Activated T-cell treated with anti-CD3 and anti-CD28 coated beads, Interleukin-2, amount 50 U/mL, for 72 hours (primary cell): ENCODE results near the gene CERS3. TPM values are rescaled to one million over a fixed set of nuclear protein-coding genes. Genes with fewer than 3 reads are reported as not detected.
"Not testable (repeated sequence)": the region's sequence is repeated elsewhere in the genome, so short reads cannot be mapped to it uniquely, and the experiment has no call there.

Experiments
- ATAC-seq, 2 donors: fragments of 150-1000 bp; cut with Tn5 transposase; replicated peaks in 1 of 2; 2 replicates each; pipeline ENCODE4 v1.10.0; 2021; ENCODE audit warnings: moderate library complexity in 2 of 2, mild to moderate bottlenecking in 1 of 2
- DNase-seq, 2 donors: peaks; one replicate each; pipeline ENCODE4 v3.0.0; 2021 to 2022; ENCODE audit warnings: mixed read lengths in 1 of 2
- H3K27ac Mint-ChIP-seq: one replicate; pipeline ENCODE4 v1.8.0; 2022; ENCODE audit warnings: mild to moderate bottlenecking, moderate library complexity, mixed read lengths
- H3K27me3 Mint-ChIP-seq: one replicate; pipeline ENCODE4 v1.8.0; 2022; ENCODE audit warnings: low read depth, mixed read lengths
- H3K36me3 Mint-ChIP-seq, 2 donors: one replicate each; pipeline ENCODE4 v1.8.0; 2022; ENCODE audit warnings: mixed read lengths in 2 of 2, mild to moderate bottlenecking in 1 of 2; ENCODE audit not compliant: insufficient read depth in 2 of 2
- H3K4me1 Mint-ChIP-seq: one replicate; pipeline ENCODE4 v1.8.0; 2022; ENCODE audit warnings: low read depth, mixed read lengths
- H3K4me3 Mint-ChIP-seq, 2 donors: one replicate each; pipeline ENCODE4 v1.8.0; 2022; ENCODE audit warnings: mild to moderate bottlenecking in 2 of 2, mixed read lengths in 2 of 2, moderate library complexity in 2 of 2
- H3K9me3 Mint-ChIP-seq, 2 donors: one replicate each; pipeline ENCODE4 v1.8.0; 2022; ENCODE audit warnings: mixed read lengths in 2 of 2
- total RNA-seq, 2 donors: library from RNA; stranded (reverse); gene quantifications; one replicate each; pipeline ENCODE4 v1.2.3, GENCODE V29; 2022

Gene CERS3
- total RNA-seq, 2 donors from 2014 or later = 0.22 to 2.2 TPM

DNA sequence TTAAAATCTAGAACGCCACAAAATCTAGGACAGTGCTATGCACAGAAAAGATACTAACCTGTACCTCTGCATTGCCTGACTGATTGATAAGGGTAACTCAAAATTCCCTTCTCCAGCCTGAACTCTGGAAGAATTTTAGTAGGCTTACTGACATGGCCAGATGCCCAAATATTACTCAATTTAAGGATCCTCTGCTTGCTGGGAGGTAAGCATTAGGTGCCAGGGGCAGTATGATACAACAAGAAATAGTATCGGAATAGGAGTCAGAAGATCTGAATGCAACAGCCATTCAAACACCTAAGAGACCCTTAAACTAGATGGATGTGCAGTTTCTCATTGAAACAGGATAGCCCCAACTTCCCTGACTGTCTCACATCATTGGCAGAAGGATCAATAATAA is 45.4 kb downstream of the CERS3 start:
- peaks cover 4 to 10% of the 10 kb centered on the region in 2 donors for H3K9me3 Mint-ChIP-seq
- DNase-seq = no peak
- peaks cover 7 to 10% of the 10 kb centered on the region in 2 donors for H3K36me3 Mint-ChIP-seq
- H3K4me1 Mint-ChIP-seq = no peaks in the 10 kb centered on the region
- H3K4me3 Mint-ChIP-seq = no peak overlapping the region
- no peak overlapping the region for H3K27ac Mint-ChIP-seq
- no peaks in the 10 kb centered on the region for H3K27me3 Mint-ChIP-seq
- no peak for ATAC-seq

- peaks cover 21 to 25% of the 10 kb centered on the region in 2 donors for H3K9me3 Mint-ChIP-seq
- ATAC-seq (no peak), DNase-seq (no peak)
- no peaks in the 10 kb centered on the region for H3K4me1 Mint-ChIP-seq
- H3K36me3 Mint-ChIP-seq = peaks cover 19 to 27% of the 10 kb centered on the region in 2 donors
- no peak overlapping the region for H3K4me3 Mint-ChIP-seq
- no peak overlapping the region for H3K27ac Mint-ChIP-seq
- H3K27me3 Mint-ChIP-seq = no peaks in the 10 kb centered on the region
Measured at GRCh38 chr15:100476805-100477204, 51.9 kb downstream of the CERS3 start.

GRCh38 chr15:100472736-100473135 is 56.0 kb downstream of the CERS3 start:
- Mint-ChIP-seq H3K4me3 (no peak overlapping the region), H3K27ac (no peak overlapping the region), H3K9me3 (peaks cover 11 to 12% of the 10 kb centered on the region in 2 donors), H3K36me3 (peaks cover 6 to 12% of the 10 kb centered on the region in 2 donors), H3K27me3 (no peaks in the 10 kb centered on the region), H3K4me1 (no peaks in the 10 kb centered on the region)
- ATAC-seq (no peak), DNase-seq (no peak)

- Mint-ChIP-seq H3K4me3 (no peak overlapping the region), H3K9me3 (peaks cover 3 to 5% of the 10 kb centered on the region in 2 donors), H3K27me3 (no peaks in the 10 kb centered on the region), H3K27ac (no peak overlapping the region), H3K4me1 (no peaks in the 10 kb centered on the region), H3K36me3 (peaks cover 1 to 4% of the 10 kb centered on the region in 2 donors)
- no peak for ATAC-seq
- no peak for DNase-seq
Measured at GRCh38 chr15:100471933-100472332, 56.8 kb downstream of the CERS3 start.

DNA sequence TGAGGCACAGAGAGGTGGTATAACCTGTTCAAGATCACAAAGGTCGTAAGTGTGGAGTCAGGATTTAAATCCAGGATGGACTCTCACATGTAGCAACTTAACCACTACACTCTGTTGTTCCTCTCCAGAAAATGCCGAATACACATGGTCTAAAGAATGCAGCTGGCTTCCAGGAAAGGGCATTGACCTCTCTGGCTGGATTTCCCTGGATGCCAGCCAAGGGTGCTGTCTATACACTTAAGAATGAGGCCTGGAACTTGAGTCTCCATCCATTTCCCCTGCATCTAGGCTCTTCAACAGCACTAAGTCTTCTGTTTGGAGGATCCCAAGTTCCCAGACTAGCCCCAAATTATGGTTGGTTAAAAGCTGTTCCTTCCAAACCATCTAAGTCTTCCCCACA is 60.5 kb downstream of the CERS3 start:
- DNase-seq (no peak), ATAC-seq (no peak)

GRCh38 chr15:100466073-100466472 is 62.7 kb downstream of the CERS3 start:
- DNase-seq (no peak), ATAC-seq (no peak)
- no peak overlapping the region for H3K27ac Mint-ChIP-seq
- H3K4me3 Mint-ChIP-seq = no peak overlapping the region
- peaks cover 10% of the 10 kb centered on the region for H3K4me1 Mint-ChIP-seq
- no peaks in the 10 kb centered on the region for H3K36me3 Mint-ChIP-seq
- peaks cover 0 to 2% of the 10 kb centered on the region in 2 donors for H3K9me3 Mint-ChIP-seq
- no peaks in the 10 kb centered on the region for H3K27me3 Mint-ChIP-seq

More for the DNA sequence above, 60.5 kb downstream of the CERS3 start:
- Mint-ChIP-seq H3K4me3 (no peak overlapping the region), H3K27ac (no peak overlapping the region), H3K36me3 (no peaks in the 10 kb centered on the region), H3K4me1 (peaks cover 10% of the 10 kb centered on the region), H3K27me3 (no peaks in the 10 kb centered on the region), H3K9me3 (peaks cover 0 to under 1% of the 10 kb centered on the region in 2 donors)

GRCh38 chr15:100464888-100465287 is 63.9 kb downstream of the CERS3 start:
- peaks cover 0 to 2% of the 10 kb centered on the region in 2 donors for H3K9me3 Mint-ChIP-seq

DNA sequence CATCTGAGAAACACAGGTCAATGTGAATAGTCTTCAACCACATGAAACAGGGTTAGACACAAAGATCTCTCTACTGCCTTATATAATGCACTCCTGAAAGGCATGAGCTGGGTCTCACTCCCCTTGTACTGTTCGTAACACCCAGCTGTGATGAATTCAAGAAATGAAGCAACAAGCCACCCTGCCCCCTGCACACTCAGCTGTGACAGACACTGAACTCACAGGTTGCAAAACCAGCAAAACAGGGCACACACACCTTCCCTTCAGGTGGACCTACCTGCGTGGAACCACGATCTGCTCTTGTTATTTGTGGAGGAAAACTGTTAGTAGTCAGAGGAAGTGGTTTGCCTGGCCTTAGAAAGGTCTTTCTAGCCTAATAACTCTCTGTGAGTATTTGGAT is 64.5 kb downstream of the CERS3 start:
- H3K27me3 Mint-ChIP-seq = no peaks in the 10 kb centered on the region
- peaks cover 10% of the 10 kb centered on the region for H3K4me1 Mint-ChIP-seq
- no peaks in the 10 kb centered on the region for H3K36me3 Mint-ChIP-seq
- DNase-seq (no peak), ATAC-seq (no peak)
- H3K9me3 Mint-ChIP-seq = peaks cover 0 to 2% of the 10 kb centered on the region in 2 donors
- no peak overlapping the region for H3K4me3 Mint-ChIP-seq
- H3K27ac Mint-ChIP-seq = no peak overlapping the region

More at GRCh38 chr15:100464888-100465287, 63.9 kb downstream of the CERS3 start:
- DNase-seq (no peak), ATAC-seq (no peak)
- Mint-ChIP-seq H3K27me3 (no peaks in the 10 kb centered on the region), H3K36me3 (no peaks in the 10 kb centered on the region), H3K4me3 (no peak overlapping the region), H3K27ac (no peak overlapping the region), H3K4me1 (peaks cover 10% of the 10 kb centered on the region)

DNA sequence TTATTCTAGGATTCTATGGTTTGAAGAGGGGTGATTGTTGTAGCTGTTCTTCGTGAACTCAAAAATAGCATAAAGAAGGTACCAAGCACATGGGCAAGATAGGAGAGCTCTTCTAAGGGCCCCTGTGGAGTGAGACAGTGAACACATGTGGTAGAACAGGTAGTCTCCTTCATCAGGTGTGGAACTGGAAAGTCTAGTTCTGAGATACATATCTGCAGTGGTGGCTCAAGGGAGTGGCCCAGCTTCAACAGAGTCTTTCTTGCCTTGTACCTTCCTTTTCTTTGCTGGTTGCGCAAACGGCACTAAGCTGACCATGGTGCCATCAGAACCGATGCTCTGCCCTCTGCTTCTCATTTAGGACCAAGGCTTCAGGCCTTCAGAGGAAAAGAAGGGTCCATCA is 65.2 kb downstream of the CERS3 start:
- Mint-ChIP-seq H3K27ac (no peak overlapping the region), H3K9me3 (peaks cover 0 to 2% of the 10 kb centered on the region in 2 donors), H3K27me3 (no peaks in the 10 kb centered on the region), H3K4me1 (peaks cover 10% of the 10 kb centered on the region), H3K4me3 (no peak overlapping the region), H3K36me3 (no peaks in the 10 kb centered on the region)
- DNase-seq = no peak
- ATAC-seq = no peak

DNA sequence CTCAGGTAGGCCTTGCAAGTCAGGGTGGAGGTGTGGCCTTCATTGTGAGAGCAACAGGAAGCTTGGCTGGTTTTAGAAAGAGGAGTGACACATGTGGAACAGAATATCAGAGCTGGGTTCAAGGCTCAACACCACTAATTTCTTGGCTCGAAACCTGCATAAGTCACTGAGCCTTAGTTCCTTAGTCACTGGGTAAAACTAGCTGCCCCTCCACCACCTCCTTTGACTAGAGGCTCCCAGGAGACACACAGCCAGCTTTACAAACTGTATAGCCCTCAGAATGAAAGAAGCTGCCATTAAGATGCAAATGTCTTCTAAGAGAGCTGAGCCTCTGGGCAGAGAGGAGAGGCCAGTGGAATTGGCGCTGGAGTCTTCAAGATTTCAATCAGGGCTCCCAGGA is 67.7 kb downstream of the CERS3 start:
- peaks cover 10% of the 10 kb centered on the region for H3K4me1 Mint-ChIP-seq
- H3K27me3 Mint-ChIP-seq = no peaks in the 10 kb centered on the region
- no peak overlapping the region for H3K4me3 Mint-ChIP-seq
- ATAC-seq = no peak
- H3K27ac Mint-ChIP-seq = no peak overlapping the region
- no peak for DNase-seq
- H3K36me3 Mint-ChIP-seq = no peaks in the 10 kb centered on the region
- peaks cover 0 to 2% of the 10 kb centered on the region in 2 donors for H3K9me3 Mint-ChIP-seq

DNA sequence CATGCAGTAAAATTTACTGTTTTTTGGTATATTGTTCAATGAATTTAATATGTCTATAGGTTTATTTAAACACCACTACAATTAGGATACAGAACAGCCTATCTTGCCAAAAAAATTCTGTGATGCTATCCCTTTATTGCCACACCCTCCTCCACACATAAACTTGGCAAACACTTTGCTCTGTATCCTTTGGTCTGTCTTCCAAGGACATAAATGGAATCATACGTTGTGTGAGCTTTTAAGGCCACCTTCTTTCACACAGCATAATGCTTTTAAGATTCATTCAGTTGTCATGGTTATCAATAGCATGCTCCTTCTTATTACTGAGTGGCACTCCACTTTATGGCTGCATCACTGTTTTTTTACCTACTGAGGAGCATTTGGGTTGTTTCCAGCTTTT is 71.5 kb downstream of the CERS3 start:
- ATAC-seq (no peak), DNase-seq (no peak)
- no peaks in the 10 kb centered on the region for H3K36me3 Mint-ChIP-seq
- H3K27ac Mint-ChIP-seq = no peak overlapping the region
- no peaks in the 10 kb centered on the region for H3K9me3 Mint-ChIP-seq
- H3K4me3 Mint-ChIP-seq = no peak overlapping the region
- H3K4me1 Mint-ChIP-seq = no peaks in the 10 kb centered on the region
- H3K27me3 Mint-ChIP-seq = no peaks in the 10 kb centered on the region

GRCh38 chr15:100454148-100454547 is 74.6 kb downstream of the CERS3 start:
- H3K27ac Mint-ChIP-seq = no peak overlapping the region
- H3K27me3 Mint-ChIP-seq = no peaks in the 10 kb centered on the region
- peaks cover 2 to 4% of the 10 kb centered on the region in 2 donors for H3K9me3 Mint-ChIP-seq
- DNase-seq = no peak
- H3K4me1 Mint-ChIP-seq = no peaks in the 10 kb centered on the region
- peaks cover 6 to 8% of the 10 kb centered on the region in 2 donors for H3K36me3 Mint-ChIP-seq
- H3K4me3 Mint-ChIP-seq = no peak overlapping the region
- no peak for ATAC-seq

DNA sequence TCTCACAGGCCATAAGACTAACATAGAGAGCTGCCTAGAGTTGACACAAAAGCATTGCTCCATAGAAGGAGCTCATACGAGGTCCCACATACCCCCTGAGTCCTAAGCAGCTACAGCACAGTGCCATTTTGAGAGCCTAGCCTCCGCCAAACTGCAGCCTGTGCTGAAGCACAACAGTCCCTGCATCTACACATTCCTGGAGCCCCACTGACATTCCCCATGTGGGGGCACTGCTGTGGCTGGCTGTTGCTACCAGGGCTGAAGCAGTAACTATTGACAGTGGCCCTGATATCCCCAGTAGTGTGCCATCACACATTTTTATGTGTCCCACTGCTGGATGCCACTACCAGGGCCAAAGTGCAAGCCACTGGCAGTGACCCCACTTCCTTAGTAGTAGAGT is 80.3 kb downstream of the CERS3 start:
- Mint-ChIP-seq H3K4me1 (no peaks in the 10 kb centered on the region), H3K4me3 (no peak overlapping the region), H3K36me3 (peaks cover 6 to 8% of the 10 kb centered on the region in 2 donors), H3K27me3 (no peaks in the 10 kb centered on the region), H3K9me3 (peaks cover 2 to 4% of the 10 kb centered on the region in 2 donors), H3K27ac (no peak overlapping the region)
- ATAC-seq (no peak), DNase-seq (no peak)

GRCh38 chr15:100441063-100441462 is 87.7 kb downstream of the CERS3 start:
- H3K36me3 Mint-ChIP-seq, H3K27me3 Mint-ChIP-seq, H3K9me3 Mint-ChIP-seq, H3K4me3 Mint-ChIP-seq, ATAC-seq, H3K4me1 Mint-ChIP-seq, H3K27ac Mint-ChIP-seq, DNase-seq: not testable (repeated sequence)
